Osteoblast (primary cell): ENCODE data around the gene MYO18B. TPM values are rescaled to one million over a fixed set of nuclear protein-coding genes. Genes with fewer than 3 reads are reported as not detected.

Experiments
- DNase-seq: peaks from one replicate; pipeline ENCODE4 v3.0.0; 2011; ENCODE audit warnings: low spot score, mixed read lengths; ENCODE audit not compliant: insufficient read length; ENCODE audit errors: missing footprints
- H2AFZ ChIP-seq: 2 replicates; pipeline ENCODE4 v1.6.0; 2011; ENCODE audit warnings: mild to moderate bottlenecking, low read length
- H3K27ac ChIP-seq: 2 replicates; pipeline ENCODE4 v1.5.1; 2011; ENCODE audit warnings: mild to moderate bottlenecking, low read depth, low read length, moderate library complexity
- H3K27me3 ChIP-seq: 2 replicates; pipeline ENCODE4 v1.6.0; 2012; ENCODE audit warnings: mild to moderate bottlenecking, control low read depth, inconsistent platforms, low read length, moderate library complexity; ENCODE audit not compliant: insufficient read depth
- H3K36me3 ChIP-seq: 2 replicates; pipeline ENCODE4 v1.5.1; 2011; ENCODE audit warnings: mild to moderate bottlenecking, low read length, control low read depth, moderate library complexity; ENCODE audit not compliant: insufficient read depth
- H3K4me1 ChIP-seq: 2 replicates; pipeline ENCODE4 v1.5.1; 2011; ENCODE audit warnings: mild to moderate bottlenecking, low read length, control low read depth, moderate library complexity; ENCODE audit not compliant: insufficient read depth
- H3K4me2 ChIP-seq: 2 replicates; pipeline ENCODE4 v1.6.0; 2011; ENCODE audit warnings: mild to moderate bottlenecking, low read length; ENCODE audit not compliant: insufficient read depth
- H3K4me3 ChIP-seq: fragments of 200-600 bp; sonication (generic); 3 replicates; pipeline ENCODE4 v1.5.1; 2012; ENCODE audit warnings: mild to moderate bottlenecking, low read length, inconsistent platforms; ENCODE audit not compliant: insufficient read depth
- H3K79me2 ChIP-seq: 2 replicates; pipeline ENCODE4 v1.6.0; 2012; ENCODE audit warnings: mild to moderate bottlenecking, low read length, control low read depth, inconsistent platforms; ENCODE audit not compliant: insufficient read depth
- H3K9me3 ChIP-seq: 2 replicates; pipeline ENCODE4 v1.5.1; 2011; ENCODE audit warnings: low read depth, low read length, control low read depth
- H4K20me1 ChIP-seq: 2 replicates; pipeline ENCODE4 v1.6.0; 2012; ENCODE audit warnings: mild to moderate bottlenecking, low read length, control low read depth; ENCODE audit not compliant: insufficient read depth
- CTCF ChIP-seq: IDR thresholded peaks from 2 replicates; pipeline ENCODE4 v1.5.1; 2011; ENCODE audit warnings: mild to moderate bottlenecking, low read depth, low read length, moderate library complexity; ENCODE audit errors: extremely low read depth
- total RNA-seq: library from RNA; depleted of rRNA; stranded (reverse); fragments of >200 nt; gene quantifications from 2 replicates; pipeline ENCODE4 v1.2.3, GENCODE V29; 2012

Gene MYO18B
- total RNA-seq, 1 donor, result under 0.01 TPM

GRCh38 chr22:25722223-25722622, 19.8 kb upstream of the MYO18B start:
- no peaks in the 10 kb centered on the region for H3K36me3 ChIP-seq
- TF ChIP-seq CTCF, result no peak
- H2AFZ ChIP-seq, result no peak overlapping the region
- no peaks in the 10 kb centered on the region for H4K20me1 ChIP-seq
- no peaks in the 10 kb centered on the region for H3K79me2 ChIP-seq
- H3K4me3 ChIP-seq, result no peak overlapping the region
- H3K27me3 ChIP-seq, result no peaks in the 10 kb centered on the region
- no peak overlapping the region for H3K4me2 ChIP-seq
- DNase-seq, result no peak
- H3K4me1 ChIP-seq, result no peaks in the 10 kb centered on the region
- H3K9me3 ChIP-seq, result no peaks in the 10 kb centered on the region
- H3K27ac ChIP-seq, result no peak overlapping the region

- H3K79me2 ChIP-seq, result no peaks in the 10 kb centered on the region
- H3K27me3 ChIP-seq, result no peaks in the 10 kb centered on the region
- DNase-seq, result no peak
- H3K9me3 ChIP-seq, result no peaks in the 10 kb centered on the region
- H3K4me2 ChIP-seq, result no peak overlapping the region
- H4K20me1 ChIP-seq, result no peaks in the 10 kb centered on the region
- TF ChIP-seq CTCF, result no peak
- no peak overlapping the region for H3K27ac ChIP-seq
- H3K4me1 ChIP-seq, result no peaks in the 10 kb centered on the region
- H3K4me3 ChIP-seq, result no peak overlapping the region
- no peaks in the 10 kb centered on the region for H3K36me3 ChIP-seq
- no peak overlapping the region for H2AFZ ChIP-seq
Observed at GRCh38 chr22:25722626-25723025, 19.4 kb upstream of the MYO18B start.

- no peaks in the 10 kb centered on the region for H3K4me1 ChIP-seq
- no peak for DNase-seq
- H3K4me2 ChIP-seq, result no peak overlapping the region
- no peaks in the 10 kb centered on the region for H3K36me3 ChIP-seq
- H3K4me3 ChIP-seq, result no peak overlapping the region
- H3K27ac ChIP-seq, result no peak overlapping the region
- H3K27me3 ChIP-seq, result no peaks in the 10 kb centered on the region
- H3K79me2 ChIP-seq, result no peaks in the 10 kb centered on the region
- no peak for TF ChIP-seq CTCF
- H2AFZ ChIP-seq, result no peak overlapping the region
- H3K9me3 ChIP-seq, result no peaks in the 10 kb centered on the region
- no peaks in the 10 kb centered on the region for H4K20me1 ChIP-seq
Observed at GRCh38 chr22:25726241-25726640, 15.7 kb upstream of the MYO18B start.

GRCh38 chr22:25728071-25728470, 13.9 kb upstream of the MYO18B start:
- H3K4me2 ChIP-seq, result no peak overlapping the region
- H3K27me3 ChIP-seq, result no peaks in the 10 kb centered on the region
- DNase-seq, result no peak
- H3K4me3 ChIP-seq, result no peak overlapping the region
- no peaks in the 10 kb centered on the region for H3K4me1 ChIP-seq
- no peaks in the 10 kb centered on the region for H3K36me3 ChIP-seq
- H3K79me2 ChIP-seq, result no peaks in the 10 kb centered on the region
- H2AFZ ChIP-seq, result no peak overlapping the region
- H3K27ac ChIP-seq, result no peak overlapping the region
- TF ChIP-seq CTCF, result no peak
- no peaks in the 10 kb centered on the region for H3K9me3 ChIP-seq
- no peaks in the 10 kb centered on the region for H4K20me1 ChIP-seq
